HepG2 (cell line): ENCODE data around the gene CHP1. TPM values are rescaled to one million over a fixed set of nuclear protein-coding genes. Genes with fewer than 3 reads are reported as not detected.
A peak's percentile ranks its signal among the peaks of the same experiment; 100 is the strongest.

Source experiments
- E2F2 ChIP-seq: sonication (generic); formaldehyde crosslinking; IDR thresholded peaks from 2 replicates; pipeline ENCODE4 v1.4.0; 2020; ENCODE audit warnings: missing genetic modification reagents, borderline replicate concordance
- KLF15 ChIP-seq: sonication (generic); formaldehyde crosslinking; IDR thresholded peaks from 2 replicates; pipeline ENCODE4 v1.8.1; 2023; ENCODE audit warnings: borderline replicate concordance, mild to moderate bottlenecking, inconsistent platforms, missing genetic modification reagents, mixed read lengths
- NFIB ChIP-seq: sonication (generic); formaldehyde crosslinking; IDR thresholded peaks from 2 replicates; pipeline ENCODE4 v1.9.0; 2021; ENCODE audit warnings: missing genetic modification reagents, mild to moderate bottlenecking, borderline replicate concordance
- ZBTB46 ChIP-seq: sonication (generic); formaldehyde crosslinking; IDR thresholded peaks from 2 replicates; pipeline ENCODE4 v1.4.0; 2020; ENCODE audit warnings: mild to moderate bottlenecking, missing genetic modification reagents, borderline replicate concordance
- ZNF512 ChIP-seq: sonication (generic); formaldehyde crosslinking; IDR thresholded peaks from 2 replicates; pipeline ENCODE4 v1.4.0; 2020; ENCODE audit warnings: mild to moderate bottlenecking, missing genetic modification reagents
- ZNF790 ChIP-seq: sonication (generic); formaldehyde crosslinking; IDR thresholded peaks from 2 replicates; pipeline ENCODE4 v1.8.0; 2022; ENCODE audit warnings: missing genetic modification reagents, mild to moderate bottlenecking, borderline replicate concordance
- ZNF792 ChIP-seq: IDR thresholded peaks from 2 replicates; pipeline ENCODE4 v1.6.1; 2016
- polyA plus RNA-seq, 8 experiments: library from polyadenylated mRNA; depleted of rRNA in 3 of 8; stranded (reverse) in 7 of 8; unstranded in 1 of 8; fragments of >200 nt; fragmentation: Illumina TruSeq in 4 of 8; extraction: Trizol in 4 of 8; gene quantifications; 2 replicates each; pipeline versions ENCODE4 v1.2.1 to v1.2.3, GENCODE V29; 2011 to 2016; ENCODE audit warnings: low read depth in 4 of 8, missing spikeins in 1 of 8, mixed read lengths in 1 of 8; ENCODE audit not compliant: insufficient read depth in 1 of 8
- total RNA-seq, 5 experiments: library from RNA; depleted of rRNA; stranded (reverse); fragments of >200 nt; fragmentation: Illumina TruSeq; extraction: Trizol; gene quantifications; 2 replicates each; pipeline ENCODE4 v1.2.3, GENCODE V29; 2016; ENCODE audit warnings: low read depth in 1 of 5
- TF ChIP-seq, protein P1 (sequence below): sonication (generic); formaldehyde crosslinking; IDR thresholded peaks from 2 replicates; pipeline ENCODE4 v1.4.0; 2020; ENCODE audit warnings: low read depth, missing genetic modification reagents
- TF ChIP-seq, protein P2 (sequence below): IDR thresholded peaks from 2 replicates; pipeline ENCODE4 v1.6.1; 2016; ENCODE audit warnings: low read depth, missing genetic modification reagents, missing compliant biosample characterization
- TF ChIP-seq, protein P3 (sequence below): sonication (generic); formaldehyde crosslinking; IDR thresholded peaks from 2 replicates; pipeline ENCODE4 v1.4.0; 2020; ENCODE audit warnings: missing genetic modification reagents, borderline replicate concordance

CHP1 gene
- total and polyA plus RNA-seq, 2 of the 13 experiments (the other 11 are each of a cell fraction or from before 2014, with no cell fraction given): 49.6 to 76.4 TPM

DNA sequence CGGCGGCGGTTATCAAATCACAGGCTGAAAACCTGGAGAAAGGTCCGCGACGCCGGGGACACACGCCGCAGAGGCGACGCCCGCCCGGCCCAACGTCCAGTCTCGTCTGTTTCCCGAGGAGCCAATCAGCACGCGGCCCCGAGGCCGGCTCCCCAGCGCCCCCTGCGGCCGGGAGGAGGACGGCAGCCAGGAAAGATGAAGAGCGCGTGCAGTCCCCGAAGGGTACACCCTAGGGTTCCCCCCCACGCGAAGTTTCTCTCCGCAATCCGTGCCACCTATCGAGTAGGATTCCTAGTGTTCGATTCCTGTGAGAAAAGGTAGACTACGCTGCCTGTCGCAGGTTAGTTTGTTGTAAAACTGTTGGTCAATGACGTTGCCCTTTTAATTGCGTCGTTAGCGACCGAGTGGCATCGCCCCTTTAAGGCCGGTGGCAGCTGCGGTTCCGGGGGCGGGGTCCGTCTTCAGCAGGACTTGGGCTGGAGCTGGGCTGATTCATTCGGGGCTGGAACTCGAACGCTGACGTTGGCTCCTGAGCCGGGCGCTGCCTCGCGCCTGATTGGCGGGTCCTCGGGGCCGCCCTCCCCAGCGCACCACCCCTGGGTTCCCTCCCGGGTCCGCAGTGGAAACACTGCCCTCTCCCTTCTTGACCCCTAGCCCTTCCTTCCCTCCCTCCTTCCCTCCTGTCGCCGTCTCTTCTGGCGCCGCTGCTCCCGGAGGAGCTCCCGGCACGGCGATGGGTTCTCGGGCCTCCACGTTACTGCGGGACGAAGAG is at the start of gene CHP1, which contains the start of gene EXD1 (continued):
- TF ChIP-seq, protein P1, sequence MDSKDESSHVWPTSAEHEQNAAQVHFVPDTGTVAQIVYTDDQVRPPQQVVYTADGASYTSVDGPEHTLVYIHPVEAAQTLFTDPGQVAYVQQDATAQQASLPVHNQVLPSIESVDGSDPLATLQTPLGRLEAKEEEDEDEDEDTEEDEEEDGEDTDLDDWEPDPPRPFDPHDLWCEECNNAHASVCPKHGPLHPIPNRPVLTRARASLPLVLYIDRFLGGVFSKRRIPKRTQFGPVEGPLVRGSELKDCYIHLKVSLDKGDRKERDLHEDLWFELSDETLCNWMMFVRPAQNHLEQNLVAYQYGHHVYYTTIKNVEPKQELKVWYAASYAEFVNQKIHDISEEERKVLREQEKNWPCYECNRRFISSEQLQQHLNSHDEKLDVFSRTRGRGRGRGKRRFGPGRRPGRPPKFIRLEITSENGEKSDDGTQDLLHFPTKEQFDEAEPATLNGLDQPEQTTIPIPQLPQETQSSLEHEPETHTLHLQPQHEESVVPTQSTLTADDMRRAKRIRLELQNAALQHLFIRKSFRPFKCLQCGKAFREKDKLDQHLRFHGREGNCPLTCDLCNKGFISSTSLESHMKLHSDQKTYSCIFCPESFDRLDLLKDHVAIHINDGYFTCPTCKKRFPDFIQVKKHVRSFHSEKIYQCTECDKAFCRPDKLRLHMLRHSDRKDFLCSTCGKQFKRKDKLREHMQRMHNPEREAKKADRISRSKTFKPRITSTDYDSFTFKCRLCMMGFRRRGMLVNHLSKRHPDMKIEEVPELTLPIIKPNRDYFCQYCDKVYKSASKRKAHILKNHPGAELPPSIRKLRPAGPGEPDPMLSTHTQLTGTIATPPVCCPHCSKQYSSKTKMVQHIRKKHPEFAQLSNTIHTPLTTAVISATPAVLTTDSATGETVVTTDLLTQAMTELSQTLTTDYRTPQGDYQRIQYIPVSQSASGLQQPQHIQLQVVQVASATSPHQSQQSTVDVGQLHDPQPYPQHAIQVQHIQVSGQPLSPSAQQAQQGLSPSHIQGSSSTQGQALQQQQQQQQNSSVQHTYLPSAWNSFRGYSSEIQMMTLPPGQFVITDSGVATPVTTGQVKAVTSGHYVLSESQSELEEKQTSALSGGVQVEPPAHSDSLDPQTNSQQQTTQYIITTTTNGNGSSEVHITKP (CRISPR knock-in tag): peak; percentile 59; the same call in 1 of the 2 replicates
- TF ChIP-seq ZNF790 (CRISPR knock-in tag) (peak; percentile 100; the same call in 1 of the 2 replicates), ZNF512 (CRISPR knock-in tag) (no peak), KLF15 (CRISPR knock-in tag) (0 out of 2 replicates have a peak, but pooled peaks have one; percentile 87), ZNF792 (CRISPR knock-in tag) (0 out of 2 replicates have a peak, but pooled peaks have one; percentile 62), NFIB (CRISPR knock-in tag) (peak; percentile 99; the same call in 1 of the 2 replicates), E2F2 (CRISPR knock-in tag) (peak; percentile 55; the same call in 1 of the 2 replicates), ZBTB46 (CRISPR knock-in tag) (peak; percentile 79)
- TF ChIP-seq, protein P2, sequence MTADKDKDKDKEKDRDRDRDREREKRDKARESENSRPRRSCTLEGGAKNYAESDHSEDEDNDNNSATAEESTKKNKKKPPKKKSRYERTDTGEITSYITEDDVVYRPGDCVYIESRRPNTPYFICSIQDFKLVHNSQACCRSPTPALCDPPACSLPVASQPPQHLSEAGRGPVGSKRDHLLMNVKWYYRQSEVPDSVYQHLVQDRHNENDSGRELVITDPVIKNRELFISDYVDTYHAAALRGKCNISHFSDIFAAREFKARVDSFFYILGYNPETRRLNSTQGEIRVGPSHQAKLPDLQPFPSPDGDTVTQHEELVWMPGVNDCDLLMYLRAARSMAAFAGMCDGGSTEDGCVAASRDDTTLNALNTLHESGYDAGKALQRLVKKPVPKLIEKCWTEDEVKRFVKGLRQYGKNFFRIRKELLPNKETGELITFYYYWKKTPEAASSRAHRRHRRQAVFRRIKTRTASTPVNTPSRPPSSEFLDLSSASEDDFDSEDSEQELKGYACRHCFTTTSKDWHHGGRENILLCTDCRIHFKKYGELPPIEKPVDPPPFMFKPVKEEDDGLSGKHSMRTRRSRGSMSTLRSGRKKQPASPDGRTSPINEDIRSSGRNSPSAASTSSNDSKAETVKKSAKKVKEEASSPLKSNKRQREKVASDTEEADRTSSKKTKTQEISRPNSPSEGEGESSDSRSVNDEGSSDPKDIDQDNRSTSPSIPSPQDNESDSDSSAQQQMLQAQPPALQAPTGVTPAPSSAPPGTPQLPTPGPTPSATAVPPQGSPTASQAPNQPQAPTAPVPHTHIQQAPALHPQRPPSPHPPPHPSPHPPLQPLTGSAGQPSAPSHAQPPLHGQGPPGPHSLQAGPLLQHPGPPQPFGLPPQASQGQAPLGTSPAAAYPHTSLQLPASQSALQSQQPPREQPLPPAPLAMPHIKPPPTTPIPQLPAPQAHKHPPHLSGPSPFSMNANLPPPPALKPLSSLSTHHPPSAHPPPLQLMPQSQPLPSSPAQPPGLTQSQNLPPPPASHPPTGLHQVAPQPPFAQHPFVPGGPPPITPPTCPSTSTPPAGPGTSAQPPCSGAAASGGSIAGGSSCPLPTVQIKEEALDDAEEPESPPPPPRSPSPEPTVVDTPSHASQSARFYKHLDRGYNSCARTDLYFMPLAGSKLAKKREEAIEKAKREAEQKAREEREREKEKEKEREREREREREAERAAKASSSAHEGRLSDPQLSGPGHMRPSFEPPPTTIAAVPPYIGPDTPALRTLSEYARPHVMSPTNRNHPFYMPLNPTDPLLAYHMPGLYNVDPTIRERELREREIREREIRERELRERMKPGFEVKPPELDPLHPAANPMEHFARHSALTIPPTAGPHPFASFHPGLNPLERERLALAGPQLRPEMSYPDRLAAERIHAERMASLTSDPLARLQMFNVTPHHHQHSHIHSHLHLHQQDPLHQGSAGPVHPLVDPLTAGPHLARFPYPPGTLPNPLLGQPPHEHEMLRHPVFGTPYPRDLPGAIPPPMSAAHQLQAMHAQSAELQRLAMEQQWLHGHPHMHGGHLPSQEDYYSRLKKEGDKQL: no peak; the same call in 1 of the 2 replicates
- TF ChIP-seq, protein P3, sequence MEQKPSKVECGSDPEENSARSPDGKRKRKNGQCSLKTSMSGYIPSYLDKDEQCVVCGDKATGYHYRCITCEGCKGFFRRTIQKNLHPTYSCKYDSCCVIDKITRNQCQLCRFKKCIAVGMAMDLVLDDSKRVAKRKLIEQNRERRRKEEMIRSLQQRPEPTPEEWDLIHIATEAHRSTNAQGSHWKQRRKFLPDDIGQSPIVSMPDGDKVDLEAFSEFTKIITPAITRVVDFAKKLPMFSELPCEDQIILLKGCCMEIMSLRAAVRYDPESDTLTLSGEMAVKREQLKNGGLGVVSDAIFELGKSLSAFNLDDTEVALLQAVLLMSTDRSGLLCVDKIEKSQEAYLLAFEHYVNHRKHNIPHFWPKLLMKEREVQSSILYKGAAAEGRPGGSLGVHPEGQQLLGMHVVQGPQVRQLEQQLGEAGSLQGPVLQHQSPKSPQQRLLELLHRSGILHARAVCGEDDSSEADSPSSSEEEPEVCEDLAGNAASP (CRISPR knock-in tag): peak; percentile 44
